K562 (cell line): ENCODE results near the gene SAE1.

Experiments used
- ARID2 ChIP-seq: fragments of 450-650 bp; IDR thresholded peaks from 2 replicates; pipeline ENCODE4 v1.6.1; 2017; ENCODE audit warnings: antibody characterized with exemption, mild to moderate bottlenecking
- EP300 ChIP-seq: IDR thresholded peaks from 2 replicates; pipeline ENCODE4 v1.6.1; 2012; ENCODE audit warnings: low read length, improper control_type of control experiment
- ETS1 ChIP-seq: conservative IDR thresholded peaks from 2 replicates; pipeline ENCODE4 v1.6.1; 2011; ENCODE audit warnings: low read depth, mild to moderate bottlenecking, low read length; ENCODE audit not compliant: control insufficient read depth
- MXI1 ChIP-seq: IDR thresholded peaks from 2 replicates; pipeline ENCODE4 v1.6.1; 2011; ENCODE audit warnings: low read depth, mild to moderate bottlenecking, improper control_type of control experiment, low read length
- MYC ChIP-seq, 2 experiments: fragments of 250-450 bp in 1 of 2; sonication (Bioruptor Pico) in 1 of 2; IDR thresholded peaks; 2 replicates each; pipeline versions ENCODE4 v1.5.1 to v1.6.1; 2012 to 2021; ENCODE audit warnings: low read depth in 2 of 2, borderline replicate concordance in 1 of 2, improper control_type of control experiment in 1 of 2, low read length in 1 of 2, mild to moderate bottlenecking in 1 of 2, moderate library complexity in 1 of 2
- RFX5 ChIP-seq: IDR thresholded peaks from 2 replicates; pipeline ENCODE4 v1.6.1; 2011; ENCODE audit warnings: low read depth, mild to moderate bottlenecking, improper control_type of control experiment, low read length
- TAF1 ChIP-seq: IDR thresholded peaks from 2 replicates; pipeline ENCODE4 v1.6.1; 2011; ENCODE audit warnings: mild to moderate bottlenecking, low read length, moderate library complexity; ENCODE audit not compliant: insufficient read depth, control insufficient read depth, severe bottlenecking; ENCODE audit errors: extremely low read depth
- ZFP36 ChIP-seq: fragments of 150-350 bp; IDR thresholded peaks from 2 replicates; pipeline ENCODE4 v1.6.1; 2018; ENCODE audit warnings: low read length, low read depth; ENCODE audit not compliant: partially characterized antibody
- ZNF232 ChIP-seq: sonication (generic); formaldehyde crosslinking; IDR thresholded peaks from 2 replicates; pipeline ENCODE4 v1.8.0; 2022; ENCODE audit warnings: mild to moderate bottlenecking, missing genetic modification reagents
- TF ChIP-seq, protein P1 (sequence below): sonication (generic); formaldehyde crosslinking; IDR thresholded peaks from 2 replicates; pipeline ENCODE4 v1.4.0; 2020; ENCODE audit warnings: mild to moderate bottlenecking, missing genetic modification reagents
- TF ChIP-seq, protein P2 (sequence below): sonication (generic); formaldehyde crosslinking; IDR thresholded peaks from 2 replicates; pipeline ENCODE4 v1.8.1; 2023; ENCODE audit warnings: mild to moderate bottlenecking, missing genetic modification reagents

GRCh38 chr19:47125669-47125938 is 5.0 kb upstream of the SAE1 start:
- TF ChIP-seq ZNF232 (CRISPR knock-in tag) (no peak), ZFP36 (no peak), ETS1 (no peak), MYC (IDR thresholded peaks at IDR 0.05; ENCODE audit: low read depth, low read length) (no peak), MYC (CRISPR knock-in tag; IDR thresholded peaks at IDR 0.05; ENCODE audit: borderline replicate concordance, low read depth) (no peak), EP300 (no peak), MXI1 (no peak), RFX5 (no peak), ARID2 (no peak), TAF1 (no peak)
- TF ChIP-seq, protein P1, sequence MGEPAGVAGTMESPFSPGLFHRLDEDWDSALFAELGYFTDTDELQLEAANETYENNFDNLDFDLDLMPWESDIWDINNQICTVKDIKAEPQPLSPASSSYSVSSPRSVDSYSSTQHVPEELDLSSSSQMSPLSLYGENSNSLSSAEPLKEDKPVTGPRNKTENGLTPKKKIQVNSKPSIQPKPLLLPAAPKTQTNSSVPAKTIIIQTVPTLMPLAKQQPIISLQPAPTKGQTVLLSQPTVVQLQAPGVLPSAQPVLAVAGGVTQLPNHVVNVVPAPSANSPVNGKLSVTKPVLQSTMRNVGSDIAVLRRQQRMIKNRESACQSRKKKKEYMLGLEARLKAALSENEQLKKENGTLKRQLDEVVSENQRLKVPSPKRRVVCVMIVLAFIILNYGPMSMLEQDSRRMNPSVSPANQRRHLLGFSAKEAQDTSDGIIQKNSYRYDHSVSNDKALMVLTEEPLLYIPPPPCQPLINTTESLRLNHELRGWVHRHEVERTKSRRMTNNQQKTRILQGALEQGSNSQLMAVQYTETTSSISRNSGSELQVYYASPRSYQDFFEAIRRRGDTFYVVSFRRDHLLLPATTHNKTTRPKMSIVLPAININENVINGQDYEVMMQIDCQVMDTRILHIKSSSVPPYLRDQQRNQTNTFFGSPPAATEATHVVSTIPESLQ (CRISPR knock-in tag): no peak
- TF ChIP-seq, protein P2, sequence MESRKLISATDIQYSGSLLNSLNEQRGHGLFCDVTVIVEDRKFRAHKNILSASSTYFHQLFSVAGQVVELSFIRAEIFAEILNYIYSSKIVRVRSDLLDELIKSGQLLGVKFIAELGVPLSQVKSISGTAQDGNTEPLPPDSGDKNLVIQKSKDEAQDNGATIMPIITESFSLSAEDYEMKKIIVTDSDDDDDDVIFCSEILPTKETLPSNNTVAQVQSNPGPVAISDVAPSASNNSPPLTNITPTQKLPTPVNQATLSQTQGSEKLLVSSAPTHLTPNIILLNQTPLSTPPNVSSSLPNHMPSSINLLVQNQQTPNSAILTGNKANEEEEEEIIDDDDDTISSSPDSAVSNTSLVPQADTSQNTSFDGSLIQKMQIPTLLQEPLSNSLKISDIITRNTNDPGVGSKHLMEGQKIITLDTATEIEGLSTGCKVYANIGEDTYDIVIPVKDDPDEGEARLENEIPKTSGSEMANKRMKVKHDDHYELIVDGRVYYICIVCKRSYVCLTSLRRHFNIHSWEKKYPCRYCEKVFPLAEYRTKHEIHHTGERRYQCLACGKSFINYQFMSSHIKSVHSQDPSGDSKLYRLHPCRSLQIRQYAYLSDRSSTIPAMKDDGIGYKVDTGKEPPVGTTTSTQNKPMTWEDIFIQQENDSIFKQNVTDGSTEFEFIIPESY (CRISPR knock-in tag): no peak
